NB4 (cell line): ENCODE results near the gene SEC61B.
A peak's percentile ranks its signal among the peaks of the same experiment; 100 is the strongest.

Experiments used
- DNase-seq: peaks from one replicate; pipeline ENCODE4 v3.0.0; 2010; ENCODE audit warnings: low read depth
- H3K4me3 ChIP-seq: one replicate; pipeline ENCODE4 v1.5.1; 2011; ENCODE audit warnings: mild to moderate bottlenecking, low read depth, low read length, moderate library complexity
- CTCF ChIP-seq: IDR thresholded peaks from one replicate; pipeline ENCODE4 v1.5.1; 2012; ENCODE audit warnings: low read depth, low read length
- MAX ChIP-seq: IDR thresholded peaks from 2 replicates; pipeline ENCODE4 v1.6.1; 2011; ENCODE audit warnings: low read depth, low read length
- MYC ChIP-seq: IDR thresholded peaks from 2 replicates; pipeline ENCODE4 v1.6.1; 2011; ENCODE audit warnings: low read depth, low read length
- POLR2A ChIP-seq: IDR thresholded peaks from 2 replicates; pipeline ENCODE4 v1.6.1; 2011; ENCODE audit warnings: mild to moderate bottlenecking; ENCODE audit not compliant: insufficient read length; ENCODE audit errors: extremely low read depth

SEC61B gene

GRCh38 chr9:99213197-99213596, 8.9 kb upstream of the SEC61B start:
- DNase-seq, result no peak
- TF ChIP-seq POLR2A (no peak), MYC (no peak), MAX (no peak), CTCF (no peak)
- no peak overlapping the region for H3K4me3 ChIP-seq

- no peak for TF ChIP-seq CTCF
- TF ChIP-seq POLR2A, result no peak
- no peak for TF ChIP-seq MAX
- TF ChIP-seq MYC, result no peak
- DNase-seq, result no peak
- no peak overlapping the region for H3K4me3 ChIP-seq
Observed at GRCh38 chr9:99216073-99216472, 6.0 kb upstream of the SEC61B start.

GRCh38 chr9:99220011-99220410, 2.1 kb upstream of the SEC61B start:
- no peak for TF ChIP-seq MYC
- no peak for TF ChIP-seq MAX
- no peak for TF ChIP-seq CTCF
- TF ChIP-seq POLR2A, result no peak
- no peak for DNase-seq
- H3K4me3 ChIP-seq, result peak overlapping the region; percentile 6

GRCh38 chr9:99221266-99221620, 839 bp upstream of the SEC61B start:
- DNase-seq, result no peak
- H3K4me3 ChIP-seq, result peak overlapping the region; percentile 92
- TF ChIP-seq MAX, result no peak
- TF ChIP-seq MYC, result peak; percentile 28

GRCh38 chr9:99222416-99223270, 561 bp downstream of the SEC61B start:
- H3K4me3 ChIP-seq, result peak overlapping the region; percentile 92
- 0 out of 2 replicates have a peak, but pooled peaks have one; percentile 6 for TF ChIP-seq MAX
- TF ChIP-seq CTCF, result no peak
- DNase-seq, result no peak

GRCh38 chr9:99224445-99224844, 2.4 kb downstream of the SEC61B start:
- H3K4me3 ChIP-seq, result no peak overlapping the region
- no peak for TF ChIP-seq MAX
- TF ChIP-seq CTCF, result no peak
- TF ChIP-seq MYC, result no peak
- TF ChIP-seq POLR2A, result no peak
- no peak for DNase-seq
